Epithelial cell of prostate (primary cell): Measurements from ENCODE around the gene OSBP2.

ENCODE experiments used
- DNase-seq: peaks from one replicate; pipeline ENCODE4 v3.0.0-alpha.2; 2011; ENCODE audit warnings: low read depth, low spot score
- H3K27ac ChIP-seq: fragments of 450-650 bp; 2 replicates; pipeline ENCODE4 v1.5.1; 2017; ENCODE audit warnings: mild to moderate bottlenecking

OSBP2 gene

GRCh38 chr22:30887861-30888260 lies 193.2 kb downstream of the OSBP2 start:
- H3K27ac ChIP-seq: no peak overlapping the region
- no peak for DNase-seq

DNA sequence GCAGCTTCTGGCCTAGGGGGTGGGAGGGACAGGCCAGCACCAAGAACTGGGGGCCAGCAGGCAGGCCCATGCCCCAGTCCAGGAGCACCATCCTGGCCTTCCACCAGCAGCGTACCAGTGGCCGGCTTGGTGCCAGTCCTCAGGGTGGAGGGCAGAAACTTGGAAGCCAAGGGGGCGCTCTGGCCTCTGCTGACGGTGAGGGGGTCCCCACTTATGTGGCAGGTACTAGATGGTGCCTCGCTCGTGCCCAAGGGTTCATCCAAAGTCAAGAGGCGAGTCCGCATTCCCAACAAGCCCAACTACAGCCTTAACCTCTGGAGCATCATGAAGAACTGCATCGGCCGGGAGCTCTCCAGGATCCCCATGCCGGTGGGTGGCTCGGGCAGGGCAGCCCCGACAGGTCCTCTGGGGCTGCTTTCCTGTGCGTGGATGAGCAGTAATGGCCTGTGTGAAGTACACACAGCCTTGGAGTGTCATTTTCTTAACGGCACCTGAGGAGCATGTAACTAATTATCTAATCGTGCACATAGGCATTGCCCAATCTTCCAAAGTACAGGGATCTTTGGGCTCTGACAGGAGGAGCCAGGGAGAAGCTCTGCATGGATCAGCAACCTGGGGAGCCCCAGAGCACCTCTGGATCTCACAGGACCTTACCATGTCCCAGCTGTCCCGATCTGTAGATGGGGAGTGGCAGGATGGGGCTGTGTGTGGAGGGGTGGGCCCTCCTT lies 194.8 kb downstream of the OSBP2 start:
- H3K27ac ChIP-seq: no peak overlapping the region
- DNase-seq: no peak

- no peak overlapping the region for H3K27ac ChIP-seq
- DNase-seq: no peak
Observed at GRCh38 chr22:30889996-30890480, 195.4 kb downstream of the OSBP2 start.

GRCh38 chr22:30890686-30891442 lies 196.2 kb downstream of the OSBP2 start:
- DNase-seq: no peak
- no peak overlapping the region for H3K27ac ChIP-seq

DNA sequence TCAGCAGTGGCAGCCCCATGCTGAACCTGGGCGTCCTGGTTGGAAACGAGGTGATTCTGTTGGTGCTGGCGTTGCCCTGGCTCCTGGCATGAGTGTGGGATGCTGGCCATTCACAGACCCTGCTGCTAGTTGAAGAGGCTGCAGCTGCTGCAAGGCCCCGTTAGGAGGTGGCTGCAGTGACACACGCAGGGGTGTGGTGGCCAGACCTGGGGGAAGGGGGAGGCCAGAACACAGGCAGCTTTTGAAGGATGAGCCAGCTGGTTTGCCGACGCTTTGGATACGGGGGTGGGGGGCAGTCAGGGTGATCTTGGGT lies 196.7 kb downstream of the OSBP2 start:
- no peak for DNase-seq
- H3K27ac ChIP-seq: no peak overlapping the region

DNA sequence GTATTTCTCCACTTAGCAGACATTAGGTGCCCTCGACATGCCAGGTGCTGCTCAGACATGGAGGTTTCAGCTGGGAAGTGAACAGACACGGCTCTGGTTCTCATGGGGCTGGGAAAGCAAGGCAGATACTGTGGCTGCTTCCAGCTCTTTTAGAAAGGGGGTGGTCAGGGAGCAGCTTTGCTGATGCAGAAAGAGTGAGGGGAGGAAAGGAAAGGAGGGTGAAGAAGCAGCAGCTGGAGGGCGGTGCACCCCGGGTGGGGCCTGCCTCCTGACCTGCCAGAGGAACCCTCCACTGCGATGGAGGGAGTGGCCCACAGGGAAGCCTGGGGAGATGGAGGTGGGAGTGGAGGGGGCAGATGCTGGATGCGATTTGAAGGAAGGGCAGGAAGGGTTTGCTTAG lies 197.1 kb downstream of the OSBP2 start:
- no peak for DNase-seq
- H3K27ac ChIP-seq: no peak overlapping the region

DNA sequence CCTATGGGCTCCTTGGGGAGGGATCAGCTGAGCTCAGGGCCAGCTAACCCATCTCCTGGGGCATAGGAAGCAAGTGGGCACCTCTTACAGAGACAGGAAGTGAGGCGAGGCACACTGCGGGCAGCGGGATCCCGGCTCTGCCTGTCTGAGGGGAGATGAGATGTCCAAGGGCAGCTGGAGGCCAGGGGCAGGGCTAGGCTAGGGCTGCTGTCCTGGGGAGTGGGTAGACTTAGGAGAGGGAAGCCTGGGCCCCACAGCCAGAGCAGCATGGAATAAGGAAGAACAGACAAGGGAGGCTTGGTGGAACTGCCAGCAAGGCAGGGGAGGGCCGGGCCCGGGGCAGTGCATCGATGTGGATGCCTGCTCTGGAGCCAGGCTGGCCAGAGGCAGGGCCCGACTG lies 197.6 kb downstream of the OSBP2 start:
- no peak overlapping the region for H3K27ac ChIP-seq
- no peak for DNase-seq

- no peak overlapping the region for H3K27ac ChIP-seq
- no peak for DNase-seq
Observed at GRCh38 chr22:30892731-30893221, 198.1 kb downstream of the OSBP2 start.

GRCh38 chr22:30893434-30894370 lies 199.0 kb downstream of the OSBP2 start:
- no peak for DNase-seq
- H3K27ac ChIP-seq: no peak overlapping the region

- H3K27ac ChIP-seq: no peak overlapping the region
- no peak for DNase-seq
Observed at GRCh38 chr22:30894371-30894740, 199.7 kb downstream of the OSBP2 start.

- no peak overlapping the region for H3K27ac ChIP-seq
- no peak for DNase-seq
Observed at GRCh38 chr22:30902496-30903357, 208.1 kb downstream of the OSBP2 start.

DNA sequence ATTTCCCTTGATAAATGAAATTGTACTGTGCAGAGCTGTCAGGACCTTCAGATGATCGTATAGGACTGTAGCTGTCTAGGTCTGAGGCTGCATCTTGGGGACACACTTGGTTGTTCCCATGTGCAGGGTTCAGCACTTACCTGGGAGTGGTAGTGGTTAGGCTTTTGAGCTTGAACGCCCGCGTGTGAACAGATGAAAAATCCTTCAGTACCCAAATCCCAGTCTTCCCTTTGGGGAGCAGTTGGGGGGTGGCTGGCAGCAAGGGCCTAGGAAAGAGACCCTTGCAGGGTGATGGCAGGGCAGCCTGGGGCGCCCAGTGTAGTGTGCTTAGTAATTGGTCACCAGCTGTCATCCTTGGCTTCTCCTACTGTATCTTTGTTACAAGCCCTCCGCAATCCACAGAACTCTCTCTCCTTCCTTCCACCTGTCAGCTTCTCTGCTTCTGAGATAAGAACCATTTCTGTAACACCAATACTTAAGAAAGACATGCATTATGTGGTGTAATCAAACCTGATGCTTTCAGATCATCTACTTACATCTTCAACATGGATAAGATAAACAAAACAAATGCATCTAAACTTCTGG lies 209.3 kb downstream of the OSBP2 start:
- DNase-seq: no peak
- H3K27ac ChIP-seq: no peak overlapping the region

- DNase-seq: no peak
Observed at GRCh38 chr22:30905696-30906341, 211.1 kb downstream of the OSBP2 start.

DNA sequence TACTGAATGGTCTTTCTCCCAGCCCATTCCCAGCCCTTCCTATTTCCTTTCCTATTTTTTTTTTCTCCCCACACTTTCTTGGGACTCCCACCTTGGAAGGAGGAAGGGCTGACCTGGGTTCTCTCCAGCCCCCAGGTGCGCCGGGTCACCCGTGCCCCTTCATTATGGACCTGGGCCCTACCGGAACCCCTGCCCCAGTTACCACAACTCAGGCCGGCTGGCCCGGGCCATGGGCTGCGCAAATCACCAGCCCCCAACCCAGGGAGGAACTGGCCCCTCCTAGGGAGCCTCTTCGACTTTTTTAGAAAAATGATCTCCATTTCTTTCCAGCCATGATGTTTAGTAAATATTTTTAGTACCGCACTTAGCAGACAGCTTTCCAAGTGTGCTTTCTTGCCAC lies 211.7 kb downstream of the OSBP2 start:
- no peak for DNase-seq

More at GRCh38 chr22:30905696-30906341, 211.1 kb downstream of the OSBP2 start:
- no peak overlapping the region for H3K27ac ChIP-seq

GRCh38 chr22:30906946-30907345 lies 212.3 kb downstream of the OSBP2 start:
- no peak overlapping the region for H3K27ac ChIP-seq
- DNase-seq: no peak

More for the DNA sequence above, 211.7 kb downstream of the OSBP2 start:
- H3K27ac ChIP-seq: no peak overlapping the region

DNA sequence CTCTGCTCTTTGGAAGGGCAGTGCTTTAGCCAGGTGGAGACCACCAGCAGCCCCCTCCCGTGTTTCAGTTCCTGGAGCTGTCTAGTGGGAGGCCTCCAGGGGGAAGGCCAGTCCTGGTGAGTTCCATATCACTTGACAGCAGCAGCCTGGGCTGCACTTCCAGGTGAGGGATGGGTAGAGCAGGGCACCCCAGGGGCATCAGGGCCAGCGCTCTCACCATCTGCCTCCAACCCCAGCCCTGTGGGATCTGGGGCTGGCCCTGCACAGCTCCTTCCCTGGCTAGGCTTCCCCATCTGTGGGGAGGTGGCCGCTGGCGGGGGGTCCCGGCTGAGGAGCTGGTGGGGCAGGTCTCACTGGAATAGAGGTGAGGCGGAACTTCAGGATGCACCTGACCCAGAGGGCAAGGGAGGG lies 213.4 kb downstream of the OSBP2 start:
- no peak overlapping the region for H3K27ac ChIP-seq
- no peak for DNase-seq

- DNase-seq: no peak
- H3K27ac ChIP-seq: no peak overlapping the region
Observed at GRCh38 chr22:30909306-30909705, 214.6 kb downstream of the OSBP2 start.

DNA sequence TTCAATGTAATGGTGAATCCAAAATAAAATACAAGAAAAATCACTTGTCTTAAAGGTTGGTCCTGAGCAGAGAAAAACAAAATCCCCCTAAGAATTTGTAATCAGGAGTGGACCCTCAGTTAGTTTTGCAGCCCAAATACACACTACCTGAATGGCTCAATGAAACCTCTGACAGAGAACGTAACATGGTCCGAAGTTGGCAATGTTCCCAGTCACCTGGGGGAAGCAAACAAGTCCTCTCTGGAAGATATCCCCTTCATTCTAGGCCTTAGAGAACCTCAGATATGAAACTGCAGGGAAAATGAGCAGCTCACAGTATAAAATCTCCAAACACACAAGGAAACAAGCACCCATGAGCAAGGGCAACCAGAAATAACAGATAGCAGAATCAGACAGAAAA lies 215.7 kb downstream of the OSBP2 start:
- DNase-seq: no peak
- no peak overlapping the region for H3K27ac ChIP-seq

GRCh38 chr22:30918761-30919160 lies 224.1 kb downstream of the OSBP2 start:
- DNase-seq: no peak
- no peak overlapping the region for H3K27ac ChIP-seq
